HG03439 (cell line): ENCODE results near the gene LIN28A.

ENCODE experiments used
- ATAC-seq: cut with Tn5 transposase; IDR thresholded peaks from one replicate; pipeline ENCODE4 v1.9.1; 2021; ENCODE audit warnings: mild to moderate bottlenecking, moderate library complexity; ENCODE audit not compliant: unreplicated experiment

The LIN28A gene

DNA sequence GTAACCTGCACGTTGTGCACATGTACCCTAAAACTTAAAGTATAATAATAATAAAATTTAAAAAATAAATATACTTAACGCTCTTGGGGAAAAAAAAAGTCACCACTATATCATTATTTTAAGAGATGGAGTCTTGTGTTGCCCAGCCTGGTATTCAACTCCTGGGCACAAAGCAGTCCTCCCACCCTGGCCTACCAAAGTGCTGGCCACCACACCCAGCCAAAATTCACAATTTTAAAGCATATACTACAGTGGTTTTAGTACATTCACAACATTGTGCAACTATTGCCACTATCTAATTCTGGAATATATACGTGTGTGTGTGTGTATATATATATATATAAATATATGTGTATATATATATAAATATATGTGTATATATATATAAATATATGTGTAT is 67.5 kb downstream of the LIN28A start:
- ATAC-seq, result no peak

DNA sequence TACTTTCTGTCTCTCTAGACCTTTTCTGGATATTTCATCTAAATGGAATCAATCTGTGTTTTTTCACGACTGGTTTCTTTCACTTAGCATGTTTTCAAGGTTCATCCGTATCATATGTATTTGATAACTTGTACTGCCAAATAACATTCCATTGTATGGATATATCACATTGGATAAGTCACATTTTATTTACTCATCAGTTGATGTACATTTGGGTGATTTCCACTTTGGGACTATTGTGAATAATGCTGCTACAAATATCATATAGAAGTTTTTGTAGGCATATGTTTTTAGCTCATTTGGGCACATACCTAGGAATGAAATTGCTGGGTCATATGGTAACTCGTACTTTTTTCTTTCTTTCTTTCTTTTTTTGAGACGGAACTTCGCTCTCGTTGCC is 68.4 kb downstream of the LIN28A start:
- no peak for ATAC-seq
